SK-MEL-5 (cell line): ENCODE results near the gene HOXB8. TPM values are rescaled to one million over a fixed set of nuclear protein-coding genes. Genes with fewer than 3 reads are reported as not detected.
A peak's percentile ranks its signal among the peaks of the same experiment; 100 is the strongest.

ENCODE experiments used
- DNase-seq: peaks from one replicate; pipeline ENCODE4 v3.0.0-alpha.2; 2016; ENCODE audit warnings: low read depth, low spot score
- in situ Hi-C: cut with HindIII; loops from 2 replicates; pipeline ENCODE4 v1.10.0; 2016; ENCODE audit warnings: low sequenced_read_pairs, high pct_unique_total_duplicates, low pct_unique_long_range_greater_than_20kb
- polyA plus RNA-seq, 2 experiments: library from polyadenylated mRNA; depleted of rRNA; stranded (reverse); fragments of >200 nt; gene quantifications; 2 replicates each; pipeline ENCODE4 v1.2.3, GENCODE V29; 2015
- total RNA-seq: library from RNA; depleted of rRNA; stranded (reverse); fragments of >200 nt; shearing (Covaris generic); gene quantifications from 2 replicates; pipeline ENCODE4 v1.2.3, GENCODE V29; 2014; rRNA removed

HOXB8 gene
- 0.69 and 1.6 TPM in 2 replicates for total RNA-seq
- 1.9 and 2.1 TPM in 2 replicates for polyA plus RNA-seq (2015; cell fraction: cytosol; rRNA removed)
- polyA plus RNA-seq (2015; cell fraction: nucleus; rRNA removed) = 5.4 and 6.5 TPM in 2 replicates

DNA sequence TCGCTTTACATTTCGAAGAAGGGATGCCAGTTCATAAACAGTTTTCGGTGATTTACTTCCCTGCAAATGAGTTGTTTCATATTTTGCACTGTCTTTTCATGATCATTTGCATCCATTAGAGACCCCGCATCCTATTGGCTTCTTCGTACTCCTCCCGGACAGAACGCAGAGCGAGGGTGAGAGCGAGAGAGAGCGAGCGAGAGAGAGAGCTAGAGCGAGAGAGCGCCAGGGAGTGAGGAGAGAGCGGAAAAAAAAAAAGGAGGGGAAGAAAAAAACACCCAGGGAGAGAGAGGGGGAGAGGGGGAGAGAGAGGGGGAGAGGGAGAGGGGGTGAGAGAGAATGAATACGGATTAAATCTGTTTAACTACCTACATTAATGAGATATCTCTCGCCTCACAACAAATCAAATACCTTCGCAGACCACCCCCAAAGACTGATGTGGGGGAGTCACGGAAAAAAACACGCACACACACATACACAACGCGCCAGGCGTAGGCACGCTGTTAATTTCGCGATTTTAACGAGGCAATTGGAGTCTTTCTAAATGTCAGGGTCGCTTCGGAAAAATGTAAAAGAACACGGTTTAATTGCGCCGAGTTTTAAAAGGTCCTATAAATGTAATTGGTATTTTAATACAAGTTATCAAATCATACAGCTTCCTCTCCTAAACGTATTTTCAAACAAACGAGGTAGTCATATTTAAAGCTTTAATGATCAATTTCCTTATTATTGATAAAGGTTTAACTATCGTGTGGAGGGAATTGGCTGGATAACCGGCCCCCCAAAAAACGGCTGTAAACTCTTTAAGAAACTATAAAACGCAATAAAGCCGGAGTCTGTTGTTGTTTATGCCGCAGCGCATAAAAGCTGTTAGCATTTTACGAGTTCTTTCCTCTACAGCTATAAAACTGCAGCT is at the start of gene HOXB8:
HOXB8 (minus strand) TSS at position 246 of the 916 bp plus-strand sequence. CDS start 588 bp downstream, outside the sequence.
- in situ Hi-C loops = no loop called here
- no peak for DNase-seq

DNA sequence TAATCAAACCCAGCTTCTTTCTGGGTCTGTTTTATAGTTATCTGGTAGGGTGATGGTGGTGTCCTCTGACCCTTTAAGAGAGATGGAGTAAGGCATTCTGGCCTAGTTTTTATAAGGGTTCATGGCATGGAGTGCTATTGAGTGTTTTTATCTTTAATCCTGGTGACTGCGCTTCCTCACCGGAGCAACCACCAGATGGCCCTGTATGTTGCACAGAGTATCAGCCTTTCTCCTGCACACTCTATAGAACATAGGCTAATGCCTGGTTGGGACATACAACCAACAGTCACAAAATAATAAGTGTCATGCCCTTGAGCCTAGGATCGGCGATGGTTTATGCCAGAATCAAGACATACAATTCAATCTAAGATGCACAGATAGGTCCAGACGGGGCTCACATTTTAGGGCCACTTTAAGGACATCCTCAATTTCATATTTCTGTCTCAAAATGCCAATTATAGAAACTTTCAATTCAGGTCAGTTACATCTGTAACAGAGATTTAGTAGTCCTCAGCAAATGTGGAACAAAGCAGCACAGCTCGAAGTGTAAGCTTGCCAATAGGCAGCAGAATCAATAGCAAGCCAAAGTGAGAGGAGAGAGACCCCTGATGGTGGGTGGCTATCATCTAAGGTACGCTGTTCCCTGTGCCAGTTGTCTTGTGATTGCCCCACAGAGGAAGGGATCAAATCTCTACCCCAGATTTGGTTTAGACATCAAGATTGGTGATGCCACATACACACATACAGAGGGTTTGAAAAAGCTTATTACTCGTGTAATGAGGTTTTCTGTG is 48.2 kb upstream of the HOXB8 start:
- DNase-seq = peak; percentile 58
- in situ Hi-C loops = no loop called here

DNA sequence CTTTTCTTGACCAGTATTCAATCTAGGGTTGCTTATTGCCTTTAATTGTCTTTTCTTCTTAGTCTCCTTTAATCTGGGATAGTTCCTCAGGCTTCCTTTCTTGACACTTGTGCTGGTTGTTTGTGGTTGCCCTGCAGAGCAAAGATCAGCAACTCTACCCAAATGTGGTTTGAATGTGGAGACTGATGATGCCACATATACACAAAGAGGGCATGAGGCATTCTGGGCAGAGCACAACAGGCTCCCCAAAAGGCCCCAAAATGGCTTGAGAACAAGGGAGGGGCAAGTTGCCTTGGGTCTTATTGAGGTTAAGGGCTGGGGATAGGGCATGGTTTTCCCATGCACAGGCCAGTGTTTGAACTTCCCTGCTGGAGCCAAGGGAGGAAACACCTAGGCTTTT is 40.8 kb upstream of the HOXB8 start:
- DNase-seq = no peak
- in situ Hi-C loops = no loop called here

DNA sequence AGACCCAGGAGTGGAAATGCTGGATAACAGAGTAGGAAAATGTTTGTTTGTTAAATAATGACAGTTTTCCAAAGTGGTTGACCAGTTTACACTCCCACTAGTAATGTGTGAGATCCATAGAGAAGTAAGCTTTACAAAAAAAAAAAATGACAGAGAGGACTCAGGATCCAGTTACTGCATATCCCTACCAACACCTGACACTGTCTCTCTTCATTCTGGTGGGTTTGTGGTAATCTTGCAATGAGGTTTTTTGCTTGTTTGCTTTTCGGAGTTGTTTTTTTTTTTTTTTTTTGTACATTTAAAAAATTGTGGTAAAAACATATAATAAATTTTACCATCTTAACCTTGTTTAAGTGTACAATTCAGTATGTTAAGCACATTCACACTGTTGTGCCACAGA is 34.6 kb upstream of the HOXB8 start:
- no peak for DNase-seq
- in situ Hi-C loops = no loop called here

DNA sequence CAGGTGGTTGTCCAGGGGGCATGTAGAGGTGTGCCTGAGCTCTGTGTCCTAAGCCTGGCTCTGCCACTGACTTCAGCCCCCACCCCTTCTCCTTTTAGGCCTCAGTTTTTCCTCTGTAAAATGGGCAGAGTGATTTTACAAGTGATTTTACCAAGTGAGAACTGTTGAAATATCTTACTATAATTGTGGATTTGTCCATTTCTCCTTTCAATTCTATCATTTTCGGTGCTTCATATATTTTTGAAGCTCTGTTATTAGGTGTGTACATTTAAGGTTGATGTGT is 32.8 kb upstream of the HOXB8 start:
- in situ Hi-C loops = no loop called here
- DNase-seq = no peak

DNA sequence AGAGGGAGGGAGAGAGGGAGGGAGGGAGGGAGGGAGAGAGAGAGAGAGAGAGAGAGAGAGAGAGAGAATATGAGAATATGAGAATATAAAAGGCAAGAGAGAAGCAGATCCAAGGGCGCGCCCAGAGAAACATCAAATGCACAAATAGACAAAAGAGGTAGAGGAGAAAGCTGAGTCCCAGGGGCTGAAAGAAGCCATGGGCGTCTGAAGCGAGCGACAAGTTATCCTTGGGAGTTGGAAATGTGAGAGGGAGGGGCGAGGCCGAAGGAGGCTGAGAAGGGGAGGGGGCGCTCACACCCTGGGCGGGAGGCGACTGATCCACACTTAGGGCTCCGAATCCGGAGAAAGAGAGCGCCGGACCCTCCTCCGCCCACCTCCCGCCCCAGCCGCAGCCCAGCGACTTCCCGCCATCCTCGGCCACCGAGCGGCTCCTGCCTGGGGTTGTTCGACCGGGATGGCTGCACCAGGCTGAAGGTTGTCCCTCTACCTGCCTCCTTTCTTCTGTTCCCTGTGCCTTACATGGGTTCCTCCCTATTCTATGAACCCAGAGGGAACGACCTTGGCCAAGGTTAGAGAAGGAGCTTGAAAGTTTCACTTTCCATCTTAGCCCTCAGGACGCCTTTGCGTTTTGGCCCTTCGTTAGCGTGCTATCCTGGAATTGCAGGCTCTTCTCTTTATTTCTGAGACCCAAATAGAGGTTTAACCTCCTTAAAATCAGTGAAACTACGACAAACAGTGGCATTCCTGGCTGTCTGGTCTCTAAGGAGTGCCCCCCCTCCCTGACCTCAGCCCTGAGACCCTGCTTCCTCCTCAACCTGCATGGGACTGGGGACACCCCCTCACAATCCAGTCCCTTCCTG is 32.2 kb upstream of the HOXB8 start:
- in situ Hi-C loops = no loop called here
- no peak for DNase-seq

DNA sequence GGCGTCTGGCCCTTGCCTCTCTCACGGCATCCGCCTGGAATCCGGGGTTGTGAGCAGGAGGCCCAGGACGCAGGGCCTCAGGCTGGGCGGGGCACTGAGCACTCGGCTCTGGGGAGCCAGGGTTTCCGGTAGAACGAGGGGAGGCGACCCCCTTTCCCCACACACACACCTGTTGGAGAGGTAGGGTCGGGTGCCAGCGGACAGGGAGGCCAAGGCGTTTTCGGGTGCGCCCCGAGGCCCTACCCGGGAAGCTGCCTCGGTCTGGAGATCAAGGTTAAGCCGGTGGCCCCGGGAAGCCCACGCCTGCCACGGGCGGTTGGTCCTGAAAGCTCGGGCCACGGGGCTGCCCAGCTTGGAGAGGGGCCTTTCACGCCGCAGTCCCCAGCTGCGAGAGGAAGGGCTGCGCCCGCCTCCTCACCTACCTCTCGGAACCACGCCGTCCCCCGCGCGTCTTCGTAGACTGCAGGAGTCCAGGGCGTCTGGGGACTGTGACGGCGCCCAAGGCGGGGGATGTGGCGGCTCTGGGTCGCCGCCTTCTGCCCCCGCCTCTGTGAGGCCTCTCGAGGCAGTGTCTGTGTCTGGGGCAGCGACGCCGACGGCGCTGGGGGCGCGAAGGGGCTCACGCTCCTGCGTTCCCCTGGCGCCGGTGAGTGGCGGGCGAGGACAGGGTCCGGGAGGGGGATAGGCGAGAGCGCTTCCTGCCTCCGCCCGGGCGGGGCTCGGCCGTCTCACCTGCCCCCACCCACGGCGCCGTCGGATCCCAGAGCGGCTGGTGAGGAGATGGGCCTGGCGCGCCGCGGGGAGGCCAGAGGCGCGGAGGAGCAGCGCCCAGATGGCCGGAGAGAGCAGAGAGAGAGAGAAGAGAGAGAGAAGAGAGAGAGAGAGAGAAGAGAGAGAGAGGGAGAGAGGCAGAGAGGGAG is 31.4 kb upstream of the HOXB8 start:
- DNase-seq = no peak
- in situ Hi-C loops = no loop called here

DNA sequence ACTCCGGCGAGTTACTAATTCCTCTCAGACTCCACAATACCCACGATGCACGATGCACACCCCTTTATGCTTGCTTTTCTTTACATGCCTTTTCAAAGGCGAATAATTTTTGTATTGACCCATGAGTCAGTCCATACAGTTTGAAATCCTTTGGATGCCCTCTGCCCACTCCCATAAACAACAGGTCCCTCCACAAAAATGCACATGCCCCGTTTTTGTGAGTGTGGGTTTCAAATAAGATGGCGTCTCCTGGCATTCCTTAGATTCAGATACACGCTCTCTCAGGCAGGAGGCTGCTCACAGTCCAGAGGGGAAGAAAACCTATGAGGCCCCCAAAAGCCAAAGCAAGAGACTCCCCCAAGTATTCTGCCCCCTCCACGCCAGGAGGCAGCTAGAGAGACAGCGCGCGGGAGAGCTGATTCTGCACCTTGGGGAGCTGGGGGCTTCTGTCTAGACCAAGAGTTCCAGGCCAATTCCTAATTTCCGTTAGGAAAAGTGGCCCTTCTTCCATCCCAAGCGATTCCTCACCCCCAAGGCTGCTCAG is 30.6 kb upstream of the HOXB8 start:
- in situ Hi-C loops = no loop called here
- DNase-seq = no peak

DNA sequence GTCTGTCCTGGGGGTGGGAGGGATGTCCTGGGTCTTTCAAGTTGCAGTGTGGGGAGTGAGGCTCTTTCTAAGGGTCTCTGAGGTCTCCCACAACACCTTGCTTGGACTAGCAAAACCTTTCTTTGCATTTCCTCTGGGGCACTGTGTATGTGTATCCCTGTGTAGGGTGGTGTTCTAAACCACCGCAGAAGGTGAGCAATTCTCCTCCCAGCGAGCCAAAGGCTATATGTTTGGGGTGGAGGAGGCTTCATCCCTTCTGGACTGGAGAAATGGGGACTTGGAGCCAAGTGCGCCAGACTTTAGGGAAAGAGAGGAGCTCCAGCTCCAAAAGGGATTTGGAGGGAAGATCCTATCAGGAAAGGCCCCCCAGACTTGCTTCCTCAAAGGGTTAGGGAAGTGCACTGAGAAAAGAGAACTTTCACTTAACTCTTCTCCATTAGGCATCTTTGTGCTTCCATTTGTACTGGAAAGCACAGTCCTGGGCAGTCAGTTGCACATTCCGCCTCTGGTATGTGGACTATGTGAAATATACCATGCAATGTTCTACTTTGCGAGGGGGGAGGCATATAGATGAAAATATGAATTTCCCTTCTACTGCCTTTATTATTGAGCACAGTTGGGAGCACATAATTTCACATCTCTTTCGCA is 29.9 kb upstream of the HOXB8 start:
- DNase-seq = no peak
- in situ Hi-C loops = no loop called here

DNA sequence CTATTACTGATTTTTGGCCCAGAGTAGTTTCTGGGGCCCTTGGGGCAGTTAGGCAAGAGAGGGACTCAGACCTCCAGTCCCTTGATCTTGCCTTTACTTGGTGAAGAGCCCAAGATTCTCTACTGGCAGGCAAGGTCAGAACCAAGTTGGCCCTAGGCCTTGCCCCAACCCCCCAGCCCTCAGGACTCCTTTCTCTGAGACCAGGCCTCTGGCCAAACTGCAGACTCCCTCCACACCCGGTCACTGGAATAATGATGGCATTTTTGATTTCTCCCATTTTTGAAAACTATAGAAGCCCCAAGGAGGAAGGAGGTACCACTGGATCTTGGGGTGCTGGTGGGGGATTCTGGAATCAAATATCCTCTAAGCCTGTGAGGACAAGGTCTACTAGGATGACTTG is 29.1 kb upstream of the HOXB8 start:
- in situ Hi-C loops = no loop called here
- no peak for DNase-seq

DNA sequence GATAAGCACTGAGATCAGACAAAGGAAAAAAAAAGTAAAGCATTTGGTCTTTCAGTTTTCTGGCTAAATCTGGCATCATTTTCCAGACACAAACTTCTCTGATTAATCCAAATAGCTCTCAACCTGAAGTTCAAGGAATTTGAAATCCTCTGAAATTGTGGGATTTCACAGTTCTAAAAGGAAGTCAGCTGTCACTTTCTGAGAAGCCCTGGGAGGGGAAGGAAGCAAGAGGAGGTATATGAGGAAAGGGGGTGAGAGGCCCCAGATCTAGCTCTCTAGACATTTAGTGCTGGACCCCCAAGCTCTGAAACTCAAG is 28.6 kb upstream of the HOXB8 start:
- no peak for DNase-seq
- in situ Hi-C loops = no loop called here

DNA sequence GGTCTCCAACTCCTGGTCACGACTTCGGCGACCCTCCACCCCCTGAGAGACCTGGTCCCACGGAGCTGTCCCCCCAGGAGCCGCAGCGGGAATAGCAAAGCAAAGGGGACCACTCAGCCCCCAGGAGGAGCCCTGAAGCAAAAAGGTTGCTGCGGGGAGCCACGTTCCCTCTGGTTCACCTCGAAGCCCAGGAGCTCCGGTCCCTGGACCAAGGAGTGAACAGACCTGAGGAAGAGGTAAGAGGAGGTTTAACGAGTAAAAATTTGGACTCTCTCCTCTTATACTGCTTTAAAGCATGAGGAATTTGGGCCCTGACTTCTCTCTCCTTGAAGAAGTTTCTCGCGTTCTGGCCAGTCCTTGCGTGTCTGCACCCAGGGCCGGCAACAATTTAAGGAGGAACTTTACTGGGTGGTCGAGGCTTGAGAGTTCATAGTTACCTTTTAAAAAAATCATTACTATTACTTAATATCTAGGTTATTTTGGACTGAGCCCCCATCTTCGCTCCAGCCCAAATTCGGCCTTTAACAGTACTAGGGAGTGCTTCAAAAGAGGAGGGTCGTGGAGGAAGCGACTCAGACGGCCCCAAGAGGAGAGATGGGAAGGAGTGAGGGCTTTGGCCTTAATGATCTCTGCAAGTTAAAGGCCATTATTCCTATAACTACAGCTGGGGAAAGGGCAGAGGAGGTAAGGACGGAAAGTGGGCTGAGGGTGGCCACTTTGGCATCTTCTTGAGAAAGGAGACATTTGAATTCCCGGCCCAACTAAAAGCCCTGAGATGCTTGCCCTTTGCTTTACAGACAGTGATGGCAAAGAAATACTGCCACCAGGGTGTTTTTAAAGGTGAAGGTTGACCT is 28.0 kb upstream of the HOXB8 start:
- in situ Hi-C loops = no loop called here
- no peak for DNase-seq

DNA sequence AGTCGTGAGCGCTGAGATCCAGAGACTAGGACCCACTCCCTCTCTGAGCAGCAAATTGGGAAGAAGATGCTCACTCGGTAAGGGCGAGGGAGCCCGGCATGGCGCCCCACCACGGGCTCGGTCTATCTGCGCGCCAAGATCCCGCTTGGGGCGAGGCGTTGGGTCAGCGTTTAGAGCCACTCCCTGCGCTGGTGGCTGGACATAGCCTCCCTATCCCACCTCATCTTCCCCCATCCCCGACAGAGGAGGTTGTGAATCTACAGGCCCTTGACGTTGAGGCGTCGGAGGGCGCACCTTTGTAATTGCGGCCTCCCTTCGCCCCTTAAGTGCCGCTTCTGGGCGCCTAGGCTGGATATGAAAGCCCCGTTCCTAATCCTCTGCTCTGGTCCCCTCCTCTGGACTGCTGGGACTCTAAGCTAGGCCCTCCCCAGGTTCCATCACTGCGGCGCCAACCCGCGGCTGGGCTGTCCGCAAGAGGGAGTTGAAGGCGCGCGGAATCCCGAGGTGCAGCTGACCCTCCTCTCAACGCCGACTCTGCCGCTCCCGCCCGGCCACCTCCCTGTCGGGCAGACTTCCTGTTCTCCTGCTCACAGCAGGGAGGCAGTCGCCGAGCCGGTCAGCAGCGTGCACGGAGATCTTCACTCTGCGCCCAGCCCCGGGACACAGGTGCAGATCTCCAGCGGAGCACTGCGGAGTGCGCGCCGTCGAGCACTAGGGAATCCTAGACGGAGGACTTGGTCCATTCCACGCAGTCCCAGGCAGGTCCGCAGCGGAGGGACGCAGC is 27.2 kb upstream of the HOXB8 start:
- no peak for DNase-seq
- in situ Hi-C loops = no loop called here

DNA sequence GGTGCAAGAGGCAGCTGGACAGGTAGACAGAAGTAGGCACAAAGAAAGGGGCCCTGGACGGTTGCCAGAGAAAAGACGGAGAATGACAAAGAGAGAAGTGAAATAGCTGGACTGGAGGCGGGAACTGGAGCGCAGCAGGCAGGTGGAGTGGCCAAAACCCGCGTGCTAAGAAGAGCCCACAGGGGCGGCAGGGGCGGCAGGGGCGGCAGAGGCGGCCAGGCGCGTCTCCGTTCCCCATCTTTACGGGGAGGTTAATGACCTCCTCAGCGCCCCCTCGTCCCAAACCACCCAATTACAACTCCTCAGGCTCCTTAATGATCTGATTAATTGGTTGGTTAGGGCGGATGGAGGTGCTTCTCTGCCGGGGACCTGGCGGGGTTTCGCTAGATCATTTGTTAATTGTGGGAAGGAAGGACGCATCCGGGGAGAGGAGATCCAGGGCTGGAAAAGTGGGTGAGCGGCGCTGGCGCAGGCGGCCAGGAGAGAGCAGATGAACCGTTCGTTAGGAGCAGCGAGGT is 26.5 kb upstream of the HOXB8 start:
- in situ Hi-C loops = no loop called here

DNA sequence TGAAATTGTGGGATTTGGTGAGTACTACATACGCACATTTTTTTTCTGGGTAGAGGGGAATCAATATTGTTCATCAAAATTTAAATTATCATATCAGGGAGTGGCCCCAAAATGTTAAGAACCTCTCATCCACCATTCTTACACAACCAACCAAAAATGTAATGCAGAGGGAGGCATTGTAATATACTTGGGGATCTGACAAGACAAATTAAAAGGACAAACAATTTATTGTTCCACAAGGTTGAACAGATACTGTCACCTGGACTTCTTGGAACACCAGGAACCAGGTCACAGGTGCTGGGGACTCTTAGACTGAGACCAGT is 25.7 kb upstream of the HOXB8 start:
- no peak for DNase-seq
- in situ Hi-C loops = no loop called here

More for the DNA sequence above, 26.5 kb upstream of the HOXB8 start:
- DNase-seq = no peak
